ENCODE measurements around the gene CAMK1G. TPM values are rescaled to one million over a fixed set of nuclear protein-coding genes. Genes with fewer than 3 reads are reported as not detected.

The CAMK1G gene
- total and polyA plus RNA-seq, 2 of the 4 experiments (the other 2 are of a cell fraction), result 0.72 to 1.8 TPM

DNA sequence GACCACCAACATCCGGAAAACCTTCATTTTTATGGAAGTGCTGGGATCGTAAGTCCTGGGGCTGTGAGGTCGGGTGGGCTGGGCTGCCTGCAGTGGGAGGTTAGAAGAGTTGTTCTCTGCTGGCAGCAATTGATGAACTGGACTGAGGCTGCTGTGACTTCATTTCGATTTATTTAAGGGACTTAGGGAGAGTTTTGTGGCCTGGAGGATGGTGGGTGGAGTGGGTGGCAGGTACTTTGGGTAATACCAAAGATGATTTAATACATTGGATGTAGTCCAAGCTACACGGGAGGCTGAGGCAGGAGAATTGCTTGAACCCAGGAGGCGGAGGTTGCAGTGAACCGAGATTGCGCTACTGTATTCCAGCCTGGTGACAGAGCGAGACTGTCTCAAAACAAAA is 11.5 kb downstream of the CAMK1G start:
- H2AFZ ChIP-seq (replicated peaks; ENCODE audit: low read length, poor library complexity), result no peak overlapping the region
- no peak overlapping the region for H2BK20ac ChIP-seq (ENCODE audit: low read depth, low read length)
- WGBS, 2 experiments (ENCODE audit: extremely low coverage in 2 of 2, insufficient read length in 1 of 2), result 62% methylated on average over 3 of the region's 9 CpGs; no CpG with 5 or more reads in 1 of the 2 experiments
- H2AK9ac ChIP-seq (replicated peaks; ENCODE audit: low read depth, low read length, poor library complexity), result no peak overlapping the region
- no peak overlapping the region for H3K4me2 ChIP-seq (ENCODE audit: low read depth, low read length)
- POLR2A ChIA-PET (ENCODE audit: unreplicated experiment), result no interaction called here
- H4K5ac ChIP-seq (ENCODE audit: low read depth, low read length), result no peak overlapping the region
- no peak for TF ChIP-seq MAFK (IDR thresholded peaks at IDR 0.05; ENCODE audit: low read depth, low read length)
- TF ChIP-seq NFE2L2 (IDR thresholded peaks at IDR 0.05; ENCODE audit: low read depth, low read length), result no peak
- TF ChIP-seq MXI1 (IDR thresholded peaks at IDR 0.05; ENCODE audit: borderline replicate concordance, low read depth, low read length), result no peak
- TF ChIP-seq, protein P1, sequence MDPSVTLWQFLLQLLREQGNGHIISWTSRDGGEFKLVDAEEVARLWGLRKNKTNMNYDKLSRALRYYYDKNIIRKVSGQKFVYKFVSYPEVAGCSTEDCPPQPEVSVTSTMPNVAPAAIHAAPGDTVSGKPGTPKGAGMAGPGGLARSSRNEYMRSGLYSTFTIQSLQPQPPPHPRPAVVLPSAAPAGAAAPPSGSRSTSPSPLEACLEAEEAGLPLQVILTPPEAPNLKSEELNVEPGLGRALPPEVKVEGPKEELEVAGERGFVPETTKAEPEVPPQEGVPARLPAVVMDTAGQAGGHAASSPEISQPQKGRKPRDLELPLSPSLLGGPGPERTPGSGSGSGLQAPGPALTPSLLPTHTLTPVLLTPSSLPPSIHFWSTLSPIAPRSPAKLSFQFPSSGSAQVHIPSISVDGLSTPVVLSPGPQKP (IDR thresholded peaks at IDR 0.05; ENCODE audit: borderline replicate concordance, low read depth, low read length), result no peak
- no peak for TF ChIP-seq RFX5 (IDR thresholded peaks at IDR 0.05; ENCODE audit: low read depth, low read length)
- no peak for TF ChIP-seq POLR2A (IDR thresholded peaks at IDR 0.05; ENCODE audit: low read depth, low read length)
- TF ChIP-seq CEBPB (IDR thresholded peaks at IDR 0.05; ENCODE audit: low read depth, low read length), result no peak
- no peak for TF ChIP-seq FOS (IDR thresholded peaks at IDR 0.05; ENCODE audit: low read depth, low read length)
- TF ChIP-seq MAZ (IDR thresholded peaks at IDR 0.05; ENCODE audit: borderline replicate concordance, low read depth, low read length), result no peak
- no peak overlapping the region for H3K56ac ChIP-seq (ENCODE audit: extremely low read depth, insufficient read depth, low read length)
- no peaks in the 10 kb centered on the region; the same call in 1 of the 2 replicates for H3K27me3 ChIP-seq (ENCODE audit: control insufficient read depth, insufficient read depth, low read length)
- no peak overlapping the region for H2BK120ac ChIP-seq (ENCODE audit: low read depth, low read length)
- no peak overlapping the region for H2AK5ac ChIP-seq (ENCODE audit: low read depth, low read length)
- no peak overlapping the region for H3K9ac ChIP-seq (ENCODE audit: low read depth, low read length)
- no peaks in the 10 kb centered on the region for H4K20me1 ChIP-seq (ENCODE audit: insufficient read depth, low read length)
- H3K79me1 ChIP-seq (ENCODE audit: low read depth in 1 of 2, low read length in 2 of 2), result no peaks in the 10 kb centered on the region
- no peak overlapping the region for H2BK5ac ChIP-seq (ENCODE audit: low read depth, low read length, poor library complexity, severe bottlenecking)
- no peak overlapping the region for H4K91ac ChIP-seq (ENCODE audit: insufficient read depth, low read depth, low read length)
- ATAC-seq (ENCODE audit: low read depth) (no peak), DNase-seq (no peak)
- no TSS peak for BruUV-seq (replicated peaks)
- intact Hi-C loops (cut with micrococcal nuclease), result no loop called here
- CTCF ChIA-PET, result no interaction called here
- H3K23ac ChIP-seq (ENCODE audit: low read depth, low read length), result no peak overlapping the region
- H3K4me3 ChIP-seq (ENCODE audit: insufficient read depth, low read depth, low read length), result no peak overlapping the region
- H4K8ac ChIP-seq (ENCODE audit: low read depth in 2 of 2, low read length in 2 of 2), result no peak overlapping the region
- no peaks in the 10 kb centered on the region; the same call in 1 of the 2 replicates for H3K9me1 ChIP-seq (ENCODE audit: insufficient read depth, low read length)
- in situ Hi-C loops (cut with MboI; ENCODE audit: low sequenced_read_pairs), result no loop called here
- H3K4ac ChIP-seq (ENCODE audit: low read depth, low read length), result no peak overlapping the region
- no peak overlapping the region for H3K14ac ChIP-seq (replicated peaks; ENCODE audit: low read depth, low read length)
- H3K36me3 ChIP-seq (ENCODE audit: control insufficient read depth, insufficient read depth, low read length), result no peaks in the 10 kb centered on the region
- dilution Hi-C loops (cut with HindIII; ENCODE audit: low sequenced_read_pairs, unreplicated experiment), result no loop called here
- no peak overlapping the region for H3K18ac ChIP-seq (ENCODE audit: low read depth, low read length)
- H2BK15ac ChIP-seq (ENCODE audit: low read depth, low read length), result no peak overlapping the region
- no peak overlapping the region for H3K27ac ChIP-seq (ENCODE audit: insufficient read depth, low read length)
- no peaks in the 10 kb centered on the region for H3K9me3 ChIP-seq (ENCODE audit: control insufficient read depth, insufficient read depth, low read length)
- H3K4me1 ChIP-seq (ENCODE audit: control insufficient read depth, insufficient read depth, low read length), result no peaks in the 10 kb centered on the region

All from IMR-90 (cell line).